PC-3 (cell line): ENCODE data around the gene RNF19B. TPM values are rescaled to one million over a fixed set of nuclear protein-coding genes. Genes with fewer than 3 reads are reported as not detected.

Experiments
- ATAC-seq: fragments of 200-7000 bp; cut with Tn5 transposase; 2 replicates; pipeline ENCODE4 v1.9.1; 2020; ENCODE audit warnings: mild to moderate bottlenecking, moderate library complexity
- BruUV-seq: library from RNA; stranded (reverse); fragments of 400-500 nt; replicated peaks from 2 replicates; lab custom pipeline; 2021; lab: Mats Ljungman, UMichigan
- CTCF ChIA-PET: fragments of 300-600 bp; sonication (Branson Sonifier 250); formaldehyde crosslinking; loops from one replicate; lab custom pipeline; 2022; ENCODE audit warnings: antibody characterized with exemption; lab: Charles Lee
- POLR2A ChIA-PET: fragments of 300-600 bp; sonication (Branson Sonifier 250); formaldehyde crosslinking; loops from one replicate; lab custom pipeline; 2022; ENCODE audit warnings: antibody characterized with exemption; ENCODE audit not compliant: unreplicated experiment; lab: Charles Lee
- DNase-seq: peaks from one replicate; pipeline ENCODE4 v3.0.0-alpha.2; 2015
- H2AFZ ChIP-seq: fragments of 300-600 bp; sonication (generic); 2 replicates; pipeline ENCODE4 v1.6.0; 2016; ENCODE audit warnings: antibody characterized with exemption, low read length
- H3F3A ChIP-seq: fragments of 300-600 bp; sonication (generic); one replicate; pipeline ENCODE4 v1.6.0; 2017; ENCODE audit warnings: antibody characterized with exemption, low read length, control low read depth, mild to moderate bottlenecking; ENCODE audit not compliant: unreplicated experiment
- H3K27ac ChIP-seq: fragments of 300-600 bp; sonication (generic); 2 replicates; pipeline ENCODE4 v1.5.1; 2016; ENCODE audit warnings: mild to moderate bottlenecking, low read length
- H3K27me3 ChIP-seq: fragments of 300-600 bp; sonication (generic); 2 replicates; pipeline ENCODE4 v1.6.1; 2016; ENCODE audit warnings: low read length, mixed read lengths
- H3K36me3 ChIP-seq: fragments of 300-600 bp; sonication (generic); 2 replicates; pipeline ENCODE4 v1.6.1; 2016; ENCODE audit warnings: low read depth, mixed run types, low read length, mixed read lengths
- H3K4me1 ChIP-seq: fragments of 300-600 bp; sonication (generic); 2 replicates; pipeline ENCODE4 v1.5.1; 2016; ENCODE audit warnings: low read length; ENCODE audit not compliant: insufficient read depth
- H3K4me2 ChIP-seq: fragments of 300-600 bp; sonication (generic); 2 replicates; pipeline ENCODE4 v1.6.0; 2016; ENCODE audit warnings: low read length
- H3K4me3 ChIP-seq: fragments of 300-600 bp; sonication (generic); 2 replicates; pipeline ENCODE4 v1.5.1; 2016; ENCODE audit warnings: mild to moderate bottlenecking, low read length, mixed read lengths
- H3K79me2 ChIP-seq: fragments of 300-600 bp; sonication (generic); 2 replicates; pipeline ENCODE4 v1.6.1; 2017; ENCODE audit warnings: low read length, mixed read lengths
- H3K9ac ChIP-seq: fragments of 300-600 bp; sonication (generic); 2 replicates; pipeline ENCODE4 v1.6.0; 2016; ENCODE audit warnings: mild to moderate bottlenecking, low read length
- H3K9me2 ChIP-seq: fragments of 300-600 bp; sonication (generic); replicated peaks from 2 replicates; pipeline ENCODE4 v1.6.1; 2016; ENCODE audit warnings: mixed run types, low read length, mixed read lengths
- H3K9me3 ChIP-seq: fragments of 300-600 bp; sonication (generic); 2 replicates; pipeline ENCODE4 v1.6.1; 2016; ENCODE audit warnings: low read length, mixed read lengths
- H4K20me1 ChIP-seq: fragments of 300-600 bp; sonication (generic); 2 replicates; pipeline ENCODE4 v1.6.1; 2016; ENCODE audit warnings: low read length, mixed read lengths
- CTCF ChIP-seq: fragments of 300-600 bp; sonication (generic); conservative IDR thresholded peaks from 2 replicates; pipeline ENCODE4 v1.5.1; 2017; ENCODE audit warnings: antibody characterized with exemption, low read depth, mild to moderate bottlenecking, low read length
- EZH2 ChIP-seq: fragments of 300-600 bp; sonication (generic); IDR thresholded peaks from one replicate; pipeline ENCODE4 v1.6.1; 2017; ENCODE audit warnings: antibody characterized with exemption, mild to moderate bottlenecking, low read length; ENCODE audit not compliant: unreplicated experiment
- EZH2phosphoT487 ChIP-seq: fragments of 300-600 bp; sonication (generic); IDR thresholded peaks from 2 replicates; pipeline ENCODE4 v1.6.1; 2018; ENCODE audit warnings: mild to moderate bottlenecking, antibody characterized with exemption, low read length, borderline replicate concordance
- intact Hi-C: fragments of 100-400 bp; cut with micrococcal nuclease; formaldehyde crosslinking; loops from 2 replicates; pipeline ENCODE4 v1.9.0; 2023
- total RNA-seq: library from RNA; depleted of rRNA; stranded (reverse); fragments of >200 nt; gene quantifications from 2 replicates; pipeline ENCODE4 v1.2.3, GENCODE V29; 2014

The RNF19B gene
- total RNA-seq, 1 experiment from 2014 or later: 17.9 TPM

DNA sequence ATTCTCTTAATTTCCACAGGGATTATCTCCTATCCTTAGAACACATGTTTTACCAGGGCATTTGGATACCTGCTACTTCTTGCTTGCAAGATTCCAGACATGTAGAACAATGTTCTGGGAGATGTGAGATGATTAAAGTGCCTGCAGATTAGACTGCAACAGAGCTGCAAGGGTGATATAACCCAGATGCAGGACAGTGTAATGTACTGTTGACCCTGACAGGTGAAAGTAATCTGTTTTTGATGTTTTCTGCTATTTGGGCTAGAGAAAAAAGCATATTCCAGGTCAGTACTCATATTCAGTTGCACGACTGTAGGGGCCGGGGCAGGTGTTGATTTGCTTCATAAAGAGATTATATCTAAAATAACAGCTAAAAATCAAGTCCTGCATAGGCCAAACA lies 36.3 kb downstream of the RNF19B start:
- H3K36me3 ChIP-seq: no peaks in the 10 kb centered on the region
- H3K27ac ChIP-seq: no peak overlapping the region
- ATAC-seq: no peak
- H3F3A ChIP-seq: no peaks in the 10 kb centered on the region
- H3K4me3 ChIP-seq: no peak overlapping the region
- no TSS peak for BruUV-seq
- TF ChIP-seq EZH2phosphoT487 (no peak), EZH2 (no peak), CTCF (no peak)
- intact Hi-C loops: no loop called here
- no peaks in the 10 kb centered on the region for H3K9me2 ChIP-seq
- no peak overlapping the region for H3K4me2 ChIP-seq
- no peak overlapping the region for H3K9ac ChIP-seq
- POLR2A ChIA-PET: no interaction called here
- CTCF ChIA-PET: no interaction called here
- no peaks in the 10 kb centered on the region for H3K9me3 ChIP-seq
- H3K4me1 ChIP-seq: no peaks in the 10 kb centered on the region
- no peak overlapping the region for H2AFZ ChIP-seq
- H3K27me3 ChIP-seq: no peaks in the 10 kb centered on the region
- no peaks in the 10 kb centered on the region for H3K79me2 ChIP-seq
- no peaks in the 10 kb centered on the region for H4K20me1 ChIP-seq
- no peak for DNase-seq

DNA sequence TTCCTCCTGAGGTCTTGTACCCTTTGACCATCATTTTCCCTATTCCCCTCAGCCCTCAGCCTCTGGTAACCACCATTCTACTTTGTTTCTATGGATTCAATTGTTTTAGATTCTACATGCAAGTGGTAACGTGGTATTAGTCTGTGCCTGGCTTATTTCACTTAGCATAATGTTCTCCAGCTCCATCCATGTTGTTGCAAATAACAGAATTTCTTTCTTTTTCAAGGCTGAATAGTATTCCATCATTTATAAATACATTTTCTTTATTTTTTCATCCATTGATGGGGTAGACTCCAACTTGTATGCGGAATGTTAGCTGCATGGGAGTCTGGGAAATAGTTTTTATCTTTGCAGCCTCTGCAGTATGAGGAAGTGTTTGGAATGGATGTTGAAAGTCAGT lies 37.2 kb downstream of the RNF19B start:
- H3F3A ChIP-seq: no peaks in the 10 kb centered on the region
- no peak overlapping the region for H3K9ac ChIP-seq
- H2AFZ ChIP-seq: no peak overlapping the region
- no TSS peak for BruUV-seq
- H3K27me3 ChIP-seq: no peaks in the 10 kb centered on the region
- ChIA-PET CTCF (no interaction called here), POLR2A (no interaction called here)
- H3K9me2 ChIP-seq: no peaks in the 10 kb centered on the region
- no peak overlapping the region for H3K27ac ChIP-seq
- no peaks in the 10 kb centered on the region for H4K20me1 ChIP-seq
- no peak overlapping the region for H3K4me2 ChIP-seq
- TF ChIP-seq CTCF (no peak), EZH2phosphoT487 (no peak), EZH2 (no peak)
- no peak for DNase-seq
- H3K4me1 ChIP-seq: no peaks in the 10 kb centered on the region
- H3K4me3 ChIP-seq: no peak overlapping the region
- no peaks in the 10 kb centered on the region for H3K79me2 ChIP-seq
- ATAC-seq: no peak
- H3K36me3 ChIP-seq: no peaks in the 10 kb centered on the region
- no peaks in the 10 kb centered on the region for H3K9me3 ChIP-seq
- intact Hi-C loops: no loop called here

- Histone ChIP-seq H3K27ac (no peak overlapping the region), H4K20me1 (no peaks in the 10 kb centered on the region), H3F3A (no peaks in the 10 kb centered on the region), H3K9ac (no peak overlapping the region), H3K79me2 (no peaks in the 10 kb centered on the region), H3K4me2 (no peak overlapping the region), H3K4me1 (no peaks in the 10 kb centered on the region), H3K9me2 (no peaks in the 10 kb centered on the region), H3K27me3 (no peaks in the 10 kb centered on the region), H3K9me3 (no peaks in the 10 kb centered on the region), H2AFZ (no peak overlapping the region), H3K4me3 (no peak overlapping the region), H3K36me3 (no peaks in the 10 kb centered on the region)
- DNase-seq: no peak
- TF ChIP-seq EZH2: no peak
- no peak for TF ChIP-seq CTCF
- no peak for TF ChIP-seq EZH2phosphoT487
- ChIA-PET POLR2A (no interaction called here), CTCF (no interaction called here)
- ATAC-seq: no peak
- intact Hi-C loops: no loop called here
- no TSS peak for BruUV-seq
These were observed 38.0 kb downstream of the RNF19B start for GRCh38 chr1:32926562-32926961.
